Hematopoietic multipotent progenitor cell (in vitro differentiated cells): ENCODE data around the gene IGSF9. TPM values are rescaled to one million over a fixed set of nuclear protein-coding genes. Genes with fewer than 3 reads are reported as not detected.
A peak's percentile ranks its signal among the peaks of the same experiment; 100 is the strongest.

Experiments
- DNase-seq, 3 donors: peaks; one replicate each; pipeline ENCODE4 v3.0.0-alpha.2; 2011 to 2015; ENCODE audit warnings: low read depth in 2 of 3, low spot score in 2 of 3
- total RNA-seq: library from RNA; depleted of rRNA; stranded (reverse); fragments of >200 nt; gene quantifications from one replicate; pipeline ENCODE4 v1.2.3, GENCODE V29; 2012

IGSF9 gene, protein sequence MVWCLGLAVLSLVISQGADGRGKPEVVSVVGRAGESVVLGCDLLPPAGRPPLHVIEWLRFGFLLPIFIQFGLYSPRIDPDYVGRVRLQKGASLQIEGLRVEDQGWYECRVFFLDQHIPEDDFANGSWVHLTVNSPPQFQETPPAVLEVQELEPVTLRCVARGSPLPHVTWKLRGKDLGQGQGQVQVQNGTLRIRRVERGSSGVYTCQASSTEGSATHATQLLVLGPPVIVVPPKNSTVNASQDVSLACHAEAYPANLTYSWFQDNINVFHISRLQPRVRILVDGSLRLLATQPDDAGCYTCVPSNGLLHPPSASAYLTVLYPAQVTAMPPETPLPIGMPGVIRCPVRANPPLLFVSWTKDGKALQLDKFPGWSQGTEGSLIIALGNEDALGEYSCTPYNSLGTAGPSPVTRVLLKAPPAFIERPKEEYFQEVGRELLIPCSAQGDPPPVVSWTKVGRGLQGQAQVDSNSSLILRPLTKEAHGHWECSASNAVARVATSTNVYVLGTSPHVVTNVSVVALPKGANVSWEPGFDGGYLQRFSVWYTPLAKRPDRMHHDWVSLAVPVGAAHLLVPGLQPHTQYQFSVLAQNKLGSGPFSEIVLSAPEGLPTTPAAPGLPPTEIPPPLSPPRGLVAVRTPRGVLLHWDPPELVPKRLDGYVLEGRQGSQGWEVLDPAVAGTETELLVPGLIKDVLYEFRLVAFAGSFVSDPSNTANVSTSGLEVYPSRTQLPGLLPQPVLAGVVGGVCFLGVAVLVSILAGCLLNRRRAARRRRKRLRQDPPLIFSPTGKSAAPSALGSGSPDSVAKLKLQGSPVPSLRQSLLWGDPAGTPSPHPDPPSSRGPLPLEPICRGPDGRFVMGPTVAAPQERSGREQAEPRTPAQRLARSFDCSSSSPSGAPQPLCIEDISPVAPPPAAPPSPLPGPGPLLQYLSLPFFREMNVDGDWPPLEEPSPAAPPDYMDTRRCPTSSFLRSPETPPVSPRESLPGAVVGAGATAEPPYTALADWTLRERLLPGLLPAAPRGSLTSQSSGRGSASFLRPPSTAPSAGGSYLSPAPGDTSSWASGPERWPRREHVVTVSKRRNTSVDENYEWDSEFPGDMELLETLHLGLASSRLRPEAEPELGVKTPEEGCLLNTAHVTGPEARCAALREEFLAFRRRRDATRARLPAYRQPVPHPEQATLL
- total RNA-seq = 0.54 TPM

DNA sequence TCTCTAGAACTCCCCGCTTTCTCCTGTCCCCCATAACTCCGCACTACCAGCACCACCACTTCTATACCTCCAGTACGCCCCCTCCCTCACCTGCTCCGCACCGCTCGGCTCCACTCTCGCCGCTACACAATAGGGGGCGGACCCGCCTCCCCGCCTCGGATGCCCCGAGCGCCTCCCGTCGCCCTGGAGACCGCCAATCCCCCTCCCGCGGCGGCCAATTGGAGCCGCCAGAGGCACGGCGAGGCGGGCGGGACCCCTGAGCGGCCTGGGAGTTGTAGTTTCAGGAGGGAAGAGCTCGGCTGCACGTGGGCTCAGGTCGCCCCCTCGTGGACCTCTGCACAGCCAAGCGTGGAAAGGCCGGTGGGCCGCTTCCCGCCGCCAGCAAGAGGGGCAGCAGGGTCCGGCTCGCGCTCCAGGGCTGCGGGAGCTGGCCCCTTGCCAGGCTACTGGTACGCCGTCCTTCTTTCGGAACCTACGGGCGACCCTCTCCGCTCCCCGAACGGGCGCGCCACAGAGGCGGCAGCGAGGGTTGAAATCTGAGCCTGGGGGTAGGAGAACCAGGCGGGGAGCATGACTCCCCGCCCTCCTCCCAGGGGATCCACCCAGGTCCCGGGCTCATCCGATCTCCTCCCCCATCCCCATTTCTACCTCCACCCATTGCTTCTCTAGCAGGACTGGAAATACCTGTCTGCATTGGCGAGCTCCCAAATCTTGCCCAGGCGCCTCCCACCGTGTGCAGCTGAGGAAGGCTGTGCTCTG is at the start of gene IGSF9:
Gene IGSF9 (minus strand): TSS at position 131 of the 759 bp plus-strand sequence. CDS start 2,159 bp downstream, outside the sequence.
- peak; percentile 41 to 93 (median 90) for DNase-seq

DNA sequence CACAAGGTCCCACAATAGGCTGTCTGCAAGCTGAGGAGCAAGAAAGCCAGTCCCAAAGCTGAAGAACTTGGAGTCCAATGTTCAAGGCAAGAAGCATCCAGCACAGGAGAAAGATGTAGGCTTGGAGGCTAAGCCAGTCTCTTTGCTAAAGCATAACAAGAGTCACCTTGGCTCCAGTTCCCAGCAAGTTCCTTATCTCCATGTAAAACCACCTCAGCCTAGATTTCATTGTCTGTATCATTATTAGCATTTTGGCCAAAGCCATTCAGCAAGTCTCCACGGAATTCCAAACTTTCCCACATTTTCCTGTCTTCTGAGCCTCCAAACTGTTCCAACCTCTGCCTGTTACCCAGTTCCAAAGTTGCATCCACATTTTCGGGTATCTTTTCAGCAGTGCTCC is 49.5 kb upstream of the IGSF9 start:
- DNase-seq = no peak

DNA sequence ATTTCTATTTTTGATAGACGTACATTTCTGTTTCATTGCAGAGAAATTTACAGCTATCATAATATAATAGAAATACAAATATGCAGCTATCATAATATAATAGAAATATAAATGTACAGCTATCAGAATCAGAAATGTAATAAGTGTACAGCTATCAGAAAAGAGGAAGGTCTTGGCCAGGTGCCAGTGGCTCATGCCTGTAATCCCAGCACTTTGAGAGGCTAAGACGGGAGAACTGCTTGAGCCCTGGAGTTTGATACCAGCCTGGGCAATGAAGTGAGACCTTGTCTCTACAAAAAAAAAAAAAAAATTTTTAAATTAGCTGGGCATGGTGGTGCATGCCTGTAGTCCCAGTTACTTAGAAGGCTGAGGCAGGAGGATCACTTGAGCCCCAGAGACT is 48.5 kb upstream of the IGSF9 start:
- DNase-seq = no peak

DNA sequence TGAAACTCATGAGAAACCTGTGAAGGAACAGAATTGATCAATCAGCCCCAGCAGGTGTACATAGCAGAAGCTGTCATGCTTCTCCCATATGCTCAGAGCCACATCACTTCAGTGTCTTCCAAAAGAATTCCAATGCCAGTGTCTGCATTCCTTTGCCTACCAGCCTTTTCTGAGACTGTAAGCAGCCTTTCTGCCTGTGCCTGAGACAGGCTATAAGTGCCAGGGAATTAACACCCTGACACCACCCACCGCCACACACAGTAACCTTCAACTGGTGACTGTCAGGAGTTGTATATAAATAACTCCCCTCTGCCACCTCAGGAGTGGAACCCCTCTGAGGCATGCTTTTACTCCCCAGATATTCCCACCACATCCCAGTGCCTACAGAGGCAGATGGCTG is 46.7 kb upstream of the IGSF9 start:
- no peak for DNase-seq

DNA sequence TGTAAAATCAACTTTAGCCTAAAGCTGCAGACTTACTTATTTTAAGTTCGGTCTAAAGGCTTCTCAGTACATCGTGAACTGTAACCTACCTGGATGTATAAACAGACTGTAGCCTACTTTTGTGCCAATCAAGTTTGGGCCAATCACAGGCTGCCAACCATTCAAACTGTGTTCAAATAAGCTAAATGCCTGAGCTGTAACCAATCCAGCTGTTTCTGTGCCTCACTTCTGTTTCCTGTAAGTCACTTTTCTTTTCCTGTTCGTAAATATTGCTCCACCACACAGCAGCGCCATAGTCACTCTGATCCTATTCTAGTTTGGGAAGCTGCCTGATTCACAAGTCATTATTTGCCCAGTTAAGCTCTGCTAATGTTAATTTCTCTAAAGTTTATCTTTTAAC is 46.1 kb upstream of the IGSF9 start:
- DNase-seq = peak in 2 of 3 donors; percentile 44 to 61

DNA sequence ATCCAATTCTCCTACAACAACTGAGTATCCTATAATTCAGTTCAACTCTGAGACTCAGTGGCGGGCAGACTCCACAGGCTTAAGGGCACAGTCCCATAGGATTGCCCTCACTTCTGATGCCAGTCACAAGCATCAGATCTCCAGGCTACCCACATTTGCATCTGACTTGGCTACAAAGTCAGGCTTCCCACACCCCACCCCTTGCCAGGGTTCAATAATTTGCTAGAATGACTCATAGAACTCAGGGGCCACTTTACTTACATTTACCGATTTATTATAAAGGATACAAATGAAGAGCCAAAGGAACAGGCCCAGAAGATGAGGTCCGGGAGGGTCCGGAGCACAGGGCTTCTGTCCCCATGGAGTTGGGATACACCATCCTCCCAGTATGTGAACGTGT is 44.6 kb upstream of the IGSF9 start:
- DNase-seq = no peak

DNA sequence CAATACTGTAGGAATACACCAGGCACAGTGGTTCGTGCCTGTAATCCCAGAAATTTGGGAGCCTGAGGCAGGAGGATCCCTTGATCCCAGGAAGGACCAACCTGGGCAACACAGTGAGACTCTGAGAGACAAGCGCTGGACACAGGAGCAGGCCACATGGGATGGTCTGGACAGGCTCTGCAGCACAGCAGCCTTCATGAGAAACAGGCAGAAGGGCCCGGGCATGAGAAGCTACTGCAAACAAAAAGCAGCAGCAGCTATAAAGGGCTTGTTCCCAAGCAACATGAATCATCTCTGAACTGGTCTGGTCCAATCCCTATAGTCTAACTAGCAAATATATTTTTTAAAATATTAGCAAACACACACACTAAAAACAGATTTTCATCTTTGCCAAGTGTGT is 44.2 kb upstream of the IGSF9 start:
- no peak for DNase-seq

DNA sequence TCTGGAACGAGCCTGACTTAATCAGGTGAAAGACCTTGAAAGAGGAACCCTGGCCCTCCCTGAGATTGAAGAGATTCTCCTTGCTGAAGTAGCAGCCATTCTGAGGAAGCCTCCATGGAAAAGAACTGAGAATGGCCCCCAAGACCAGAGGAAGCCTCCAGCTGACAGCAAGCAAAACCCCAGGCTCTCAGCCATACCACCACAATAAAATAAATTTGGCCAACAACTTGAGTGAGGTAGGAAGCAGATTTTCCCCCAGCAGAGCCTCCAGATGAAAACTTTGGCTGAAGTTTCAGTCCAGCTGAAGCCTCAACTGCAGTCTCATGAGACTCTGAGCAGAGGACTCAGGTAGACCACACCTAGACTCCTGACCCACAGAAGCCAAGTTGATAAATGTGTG is 42.6 kb upstream of the IGSF9 start:
- DNase-seq = no peak

DNA sequence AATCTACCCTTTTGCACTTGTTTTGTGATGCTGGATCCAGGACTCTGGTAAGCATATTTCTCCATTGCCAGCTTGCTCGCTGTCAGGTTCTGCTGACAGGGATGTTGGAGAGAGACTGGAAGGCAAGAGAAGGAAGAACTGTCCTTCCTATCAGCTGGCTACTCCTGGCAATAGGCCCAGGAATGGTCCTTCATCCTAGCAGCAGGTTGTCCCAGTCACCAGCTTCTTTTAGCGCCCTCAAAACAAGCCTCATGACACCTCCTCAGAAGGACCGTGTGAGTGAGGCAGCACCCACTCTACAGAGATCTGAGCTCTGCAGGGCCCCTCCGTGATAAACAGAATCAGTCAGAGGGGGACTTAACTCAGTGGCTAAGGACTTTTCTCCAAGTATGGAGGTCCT is 41.8 kb upstream of the IGSF9 start:
- no peak for DNase-seq

DNA sequence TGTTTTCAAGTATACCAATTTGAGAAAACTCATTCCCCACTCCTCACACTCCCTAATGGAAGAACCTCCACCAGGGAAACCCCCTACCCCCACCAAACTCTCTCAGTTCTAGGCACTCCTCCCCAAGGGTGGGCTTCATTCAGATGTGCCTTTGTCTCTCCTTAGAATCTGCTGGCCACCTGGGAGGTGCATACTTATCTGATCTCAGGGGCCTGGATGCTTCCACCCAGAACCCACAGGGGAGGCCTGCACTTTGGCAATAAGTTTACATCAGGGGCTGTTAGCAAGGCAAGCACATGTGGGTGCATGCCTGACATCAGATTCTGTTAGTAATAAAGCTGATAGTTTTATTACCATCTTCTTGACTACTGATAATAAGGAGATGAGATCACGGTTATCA is 41.1 kb upstream of the IGSF9 start:
- no peak for DNase-seq

DNA sequence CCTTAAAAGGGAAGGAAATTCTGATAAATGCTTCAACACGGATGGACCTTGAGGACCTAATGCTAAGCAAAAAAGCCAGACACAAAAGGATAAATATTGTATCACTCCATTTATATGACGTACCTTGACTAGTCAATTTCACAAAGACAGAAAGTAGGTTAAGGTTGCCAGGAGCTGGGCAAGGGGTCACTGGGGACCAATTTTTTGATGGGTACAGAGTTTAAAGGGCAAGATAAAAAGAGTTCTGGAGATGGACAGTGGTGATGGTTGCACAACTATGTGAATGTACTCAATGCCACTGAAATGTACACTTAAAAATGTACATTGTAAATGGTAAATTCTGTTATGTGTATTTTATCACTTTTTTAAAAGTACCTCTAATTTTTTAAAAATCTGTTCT is 40.7 kb upstream of the IGSF9 start:
- DNase-seq = no peak

DNA sequence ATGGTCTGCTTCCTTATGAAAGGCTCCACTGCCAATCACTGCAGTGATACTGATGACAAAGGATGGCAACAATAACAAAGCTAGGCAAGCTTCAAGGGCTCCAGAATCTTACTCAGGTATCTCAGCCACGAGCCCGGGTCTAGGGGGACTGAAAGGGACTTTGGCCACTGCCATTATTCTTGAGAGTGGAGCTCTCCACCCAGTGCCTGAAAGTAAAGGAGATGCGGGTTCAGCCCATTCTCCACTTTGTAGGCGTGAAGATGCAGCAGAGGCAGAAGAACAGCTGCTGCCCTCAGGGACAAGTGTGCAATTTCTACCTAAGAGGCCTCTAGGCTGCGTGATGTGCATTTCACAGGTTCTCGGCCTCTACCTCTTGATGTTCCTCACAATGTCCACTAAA is 40.1 kb upstream of the IGSF9 start:
- DNase-seq = no peak

DNA sequence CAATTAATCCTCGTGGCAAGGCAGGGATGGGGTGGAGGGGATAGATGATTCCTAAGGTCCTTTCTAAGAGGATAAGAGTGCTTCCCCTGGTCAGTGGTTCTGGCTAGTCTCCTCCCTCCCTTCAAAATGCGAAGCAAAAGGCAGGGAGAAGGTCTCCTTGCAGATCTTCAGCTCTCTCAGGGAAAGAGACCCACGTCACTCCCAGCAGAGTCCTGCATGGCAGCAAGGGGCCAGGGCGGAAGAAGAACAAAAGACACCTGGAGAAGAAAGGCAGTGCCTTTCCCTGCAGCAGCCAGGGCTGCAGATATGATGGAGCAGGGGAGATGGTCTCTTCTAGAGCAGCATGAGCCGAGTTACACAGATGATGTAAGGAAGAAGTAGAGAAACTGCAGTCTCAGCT is 38.3 kb upstream of the IGSF9 start:
- DNase-seq = no peak

DNA sequence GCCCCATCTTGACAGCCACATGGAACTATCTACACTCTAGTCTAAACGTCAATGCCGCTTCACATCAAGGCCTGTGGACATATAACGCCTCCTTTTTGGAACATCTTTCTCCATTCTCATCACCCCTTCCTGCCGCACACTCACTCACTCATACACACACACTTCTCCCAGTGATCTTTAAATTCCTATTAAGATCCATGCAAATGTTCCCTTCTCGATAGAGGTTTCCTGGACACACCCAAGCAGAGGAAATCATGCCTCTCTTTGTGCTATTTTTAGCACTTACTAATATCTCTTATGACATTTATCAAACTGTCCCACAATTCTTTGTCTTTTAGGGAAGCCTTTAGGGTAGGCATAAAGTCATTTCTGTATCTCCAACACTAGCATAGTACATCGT is 36.9 kb upstream of the IGSF9 start:
- DNase-seq = no peak

DNA sequence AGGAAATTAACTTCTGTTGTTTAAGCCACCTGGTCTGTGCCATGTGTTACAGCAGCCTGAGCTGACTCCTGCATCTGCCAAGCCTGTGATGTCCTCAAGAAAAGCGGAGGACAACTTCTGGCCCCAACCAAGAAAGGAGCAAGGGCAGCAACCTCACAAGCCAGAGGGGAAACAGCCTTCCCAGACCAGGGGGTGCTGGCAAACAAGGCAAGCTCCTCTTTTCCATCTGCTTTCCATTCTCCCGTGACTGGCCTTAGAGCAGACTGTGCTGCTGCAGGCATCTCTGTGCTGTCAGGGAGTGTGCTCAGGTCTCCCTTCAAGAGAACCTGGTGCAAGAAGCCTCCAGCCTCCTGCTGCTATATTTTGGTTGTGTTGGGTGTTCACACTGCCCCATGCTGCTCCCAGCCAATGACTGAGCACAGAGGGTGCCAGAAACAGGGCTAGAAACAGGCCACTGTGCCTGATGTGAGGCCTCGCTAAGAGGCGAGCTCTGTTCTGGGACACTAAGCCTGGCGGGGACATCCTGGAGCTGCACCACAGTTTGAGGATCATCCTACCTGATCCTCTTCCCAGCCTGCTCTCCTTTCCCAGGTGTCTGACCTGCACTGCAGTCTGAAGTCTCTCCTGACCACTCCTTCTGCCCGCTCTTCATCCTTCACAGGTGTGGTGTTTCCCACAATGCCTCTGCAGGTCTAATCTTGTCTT is 36.1 kb upstream of the IGSF9 start:
- no peak for DNase-seq

DNA sequence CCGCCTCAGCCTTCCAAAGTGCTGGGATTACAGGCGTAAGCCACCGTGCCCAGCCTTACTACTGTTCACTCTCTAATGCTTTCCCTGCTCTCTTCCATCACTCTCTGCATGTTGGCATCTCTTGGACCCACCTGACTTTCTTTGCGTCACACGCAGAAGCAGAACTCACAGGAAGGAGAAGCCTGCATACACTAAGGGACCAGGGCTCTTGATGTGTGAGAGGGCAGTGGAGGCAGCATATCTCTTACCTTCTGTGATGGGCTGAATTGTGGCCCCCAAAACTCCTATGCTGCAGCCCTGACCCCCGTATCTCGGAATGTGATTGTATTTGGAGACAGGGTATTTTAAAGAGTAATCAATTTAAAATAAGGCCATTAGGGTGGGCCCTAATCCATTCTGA is 35.4 kb upstream of the IGSF9 start:
- DNase-seq = no peak

DNA sequence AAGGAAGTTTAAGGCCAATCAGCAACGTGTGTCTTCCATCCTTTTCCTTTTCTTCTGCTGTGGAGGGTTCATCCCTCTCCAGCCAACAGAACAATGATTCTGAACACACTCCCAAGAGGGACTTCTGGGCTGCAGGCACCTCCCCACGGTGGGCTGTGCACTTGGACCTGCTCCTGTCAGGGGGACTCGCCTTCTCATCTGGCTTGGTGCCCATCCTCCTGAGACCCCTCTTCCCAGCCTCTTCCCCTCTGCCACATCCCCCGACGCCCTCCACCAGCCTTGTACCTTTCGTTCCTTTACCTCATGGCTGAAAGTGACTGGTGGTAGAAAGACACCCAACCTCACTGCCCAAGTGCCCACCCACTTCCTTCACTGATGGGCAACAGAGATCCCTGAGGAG is 34.7 kb upstream of the IGSF9 start:
- no peak for DNase-seq

DNA sequence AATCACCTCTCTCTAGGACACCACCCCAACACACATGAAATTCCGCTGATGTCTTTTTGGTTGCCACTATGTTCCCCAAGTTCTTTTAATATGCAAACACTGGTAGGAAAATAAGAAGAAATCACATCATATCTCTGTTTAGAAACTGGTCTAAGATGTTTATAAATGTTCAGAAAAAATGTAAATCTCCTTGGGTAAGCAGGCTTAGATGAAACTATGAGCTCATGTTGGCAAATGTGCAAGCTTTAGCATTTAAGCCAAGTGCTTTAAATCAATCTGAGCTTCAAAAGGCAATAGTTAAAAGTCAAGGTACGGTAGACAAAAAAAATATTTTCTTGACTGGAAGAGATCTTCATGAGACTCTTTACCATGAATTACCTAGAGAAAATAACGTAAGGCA is 33.8 kb upstream of the IGSF9 start:
- no peak for DNase-seq

DNA sequence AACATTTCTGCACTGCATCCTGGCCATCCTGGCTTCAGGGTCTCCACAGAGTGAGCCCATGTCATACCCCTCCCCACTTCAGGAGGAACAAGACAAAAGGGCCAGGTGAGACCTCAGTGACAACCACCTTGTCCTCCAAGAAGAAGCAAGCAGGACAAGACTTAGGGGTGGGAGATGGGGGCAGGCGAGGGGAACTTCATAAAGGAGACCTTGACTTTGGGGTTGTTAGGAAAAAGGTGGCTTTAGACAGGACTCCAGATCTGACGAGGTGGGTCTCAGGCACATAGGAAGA is 32.6 kb upstream of the IGSF9 start:
- DNase-seq = no peak
